NCI-H2107 treated with DMSO at 0.1 percent for 48 hours (cell line): ENCODE data around the gene TXNRD2.

Experiments
- DNase-seq: peaks from one replicate; lab custom pipeline; 2025; ENCODE audit not compliant: unreplicated experiment; lab: John Stamatoyannopoulos, UW

Gene TXNRD2

GRCh38 chr22:19980766-19981165, 39.1 kb upstream of the TXNRD2 start:
- DNase-seq = no peak

- no peak for DNase-seq
Observed at GRCh38 chr22:19979712-19980493, 38.3 kb upstream of the TXNRD2 start.

DNA sequence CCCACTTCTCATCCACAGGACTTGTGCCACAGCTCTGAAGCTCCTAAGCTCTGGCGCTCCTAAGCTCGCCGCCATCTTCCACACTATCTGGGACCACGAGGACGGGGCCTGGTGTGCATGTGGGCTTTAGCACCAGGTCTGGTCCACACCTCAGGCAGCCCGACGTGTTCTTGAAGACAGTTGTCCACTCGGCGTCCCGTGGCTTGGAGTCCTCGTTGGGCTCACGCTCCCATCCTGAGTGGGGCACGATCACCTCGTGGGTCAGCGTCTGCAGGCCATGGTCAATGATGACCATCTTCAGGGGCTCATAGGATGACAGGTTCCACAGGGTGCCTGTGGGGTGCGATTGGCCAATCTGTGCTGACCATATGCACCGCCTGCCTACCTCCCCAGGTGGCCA, 37.1 kb upstream of the TXNRD2 start:
- no peak for DNase-seq

- DNase-seq = no peak
Observed at GRCh38 chr22:19977296-19978243, 36.0 kb upstream of the TXNRD2 start.

DNA sequence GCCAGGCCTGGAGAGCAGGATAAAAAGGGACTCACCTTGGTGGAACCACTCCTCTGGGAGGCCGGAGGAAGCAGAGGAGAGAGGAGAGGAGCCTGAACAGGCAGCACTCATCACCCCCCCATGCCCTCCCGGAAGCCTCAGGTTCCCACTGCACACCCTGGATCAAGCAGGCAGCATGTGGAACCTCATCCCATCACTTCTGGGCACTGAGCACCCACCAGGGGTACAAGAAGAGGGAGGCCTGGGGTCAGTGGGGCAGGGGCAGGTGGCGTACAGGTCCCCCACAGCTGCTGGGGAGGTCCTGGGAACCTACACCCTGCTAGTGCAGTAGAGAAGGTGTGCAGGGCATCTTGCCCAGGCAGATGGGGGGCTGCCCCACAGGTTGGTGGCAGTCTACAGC, 35.1 kb upstream of the TXNRD2 start:
- no peak for DNase-seq

GRCh38 chr22:19975707-19976035, 34.1 kb upstream of the TXNRD2 start:
- no peak for DNase-seq

DNA sequence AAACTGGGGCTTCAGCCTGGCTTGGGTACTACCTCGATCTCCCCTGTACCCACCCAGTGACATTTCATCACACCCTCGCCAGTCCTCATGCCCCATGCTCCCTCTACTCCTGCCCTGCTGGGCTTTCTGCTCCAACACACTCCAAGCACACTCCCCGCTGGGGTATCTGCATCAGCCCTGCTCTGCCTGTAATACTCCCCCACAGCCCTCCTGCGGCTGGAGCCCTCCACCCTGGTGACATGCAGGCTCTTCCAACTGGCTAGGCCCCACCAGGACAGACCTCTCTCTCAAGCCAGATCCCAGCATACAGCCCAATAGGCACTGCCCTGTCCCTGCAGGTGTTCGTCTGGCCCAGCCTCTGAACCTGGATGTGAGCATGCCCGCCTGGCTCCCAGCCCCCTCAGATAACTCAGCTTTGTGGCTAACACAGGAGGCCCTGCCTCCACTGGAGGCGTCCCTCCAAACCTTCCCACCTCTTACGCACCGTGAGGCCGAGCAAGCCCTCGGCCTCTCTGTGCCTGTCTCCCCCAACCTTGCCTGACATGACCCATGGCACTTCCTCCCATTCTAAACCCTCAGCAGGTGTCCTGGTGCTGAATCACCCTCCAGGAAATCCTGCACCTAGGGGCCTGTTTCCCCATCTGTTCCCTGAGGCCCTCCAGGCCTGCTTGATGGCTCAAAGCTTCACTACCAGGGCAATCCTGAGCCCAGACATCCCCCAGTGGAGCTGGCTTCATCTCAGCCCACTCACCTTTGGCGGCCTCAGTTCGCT, 33.5 kb upstream of the TXNRD2 start:
- peak; percentile 33 for DNase-seq

DNA sequence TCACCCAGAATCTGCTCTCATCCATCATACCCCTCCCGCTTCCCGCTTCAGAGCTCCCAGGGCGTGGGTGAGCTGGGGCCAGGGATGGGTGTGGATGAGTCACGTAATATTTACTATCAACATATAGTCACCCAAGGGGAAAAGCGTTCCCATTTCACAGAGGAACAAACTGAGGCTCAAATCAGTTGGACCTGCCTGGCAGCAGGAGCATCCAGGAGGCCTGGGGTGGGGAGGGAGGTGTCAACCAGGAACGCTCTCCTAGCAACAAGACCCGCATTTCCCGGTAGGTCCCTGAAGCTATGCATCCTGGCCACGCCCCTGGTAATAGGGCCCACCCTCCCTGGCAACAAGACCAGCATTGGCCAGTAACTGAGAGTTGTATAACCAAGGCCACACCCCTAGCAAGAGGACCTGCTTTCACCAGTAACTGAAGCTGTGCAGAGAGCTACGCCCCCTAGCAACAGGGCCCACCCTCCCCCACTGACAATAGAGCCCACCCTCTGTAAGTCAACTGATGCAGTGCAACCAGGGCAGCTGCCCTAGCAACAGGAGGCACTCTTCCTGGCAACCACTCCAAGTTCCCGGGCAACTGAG, 32.7 kb upstream of the TXNRD2 start:
- DNase-seq = peak; percentile 29

GRCh38 chr22:19973551-19974267, 32.1 kb upstream of the TXNRD2 start:
- no peak for DNase-seq

DNA sequence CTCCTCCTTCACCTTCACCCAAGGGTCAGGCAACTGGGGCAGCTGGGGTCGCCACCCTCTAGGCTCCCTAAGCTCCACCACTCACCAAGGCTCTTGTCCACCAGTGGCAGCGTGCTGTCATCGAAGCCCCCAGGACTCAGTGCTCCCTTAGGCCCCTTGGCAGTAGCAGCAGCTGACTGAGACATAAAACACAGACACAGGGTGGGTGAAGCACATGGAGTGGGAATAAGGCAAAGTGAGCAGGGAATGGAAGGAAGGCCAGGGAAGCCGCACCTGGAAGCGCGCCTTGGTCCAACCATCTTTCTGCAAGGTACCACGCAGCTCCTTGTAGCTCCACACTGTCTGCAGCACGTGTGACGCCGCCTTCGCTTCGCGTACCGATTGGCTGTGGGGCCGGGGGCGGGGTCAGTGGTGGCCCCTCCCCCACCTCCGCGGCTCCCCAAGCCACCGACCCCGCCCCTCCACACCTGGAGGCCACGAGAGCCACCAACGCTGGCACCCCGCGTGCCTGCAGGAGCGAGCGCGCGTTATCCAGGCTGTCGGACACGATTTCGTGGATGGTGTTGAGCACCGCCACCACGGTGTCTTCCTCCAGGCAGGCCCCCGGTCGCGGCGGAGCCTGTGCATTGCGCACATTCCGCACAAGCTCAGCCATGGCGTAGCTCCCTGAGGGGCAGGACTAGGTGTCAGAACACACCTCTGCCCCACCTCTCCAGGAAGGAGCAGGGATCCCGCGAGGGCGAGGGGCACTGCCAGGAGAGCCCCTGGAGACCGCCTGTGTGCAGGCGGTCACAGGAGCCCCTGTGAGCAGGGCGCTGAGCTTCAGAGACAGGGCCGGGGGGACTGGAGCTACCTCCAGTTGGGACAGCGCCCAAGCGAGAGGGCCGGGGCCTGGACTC, 31.3 kb upstream of the TXNRD2 start:
- DNase-seq = no peak

GRCh38 chr22:19972251-19972650, 30.6 kb upstream of the TXNRD2 start:
- no peak for DNase-seq

DNA sequence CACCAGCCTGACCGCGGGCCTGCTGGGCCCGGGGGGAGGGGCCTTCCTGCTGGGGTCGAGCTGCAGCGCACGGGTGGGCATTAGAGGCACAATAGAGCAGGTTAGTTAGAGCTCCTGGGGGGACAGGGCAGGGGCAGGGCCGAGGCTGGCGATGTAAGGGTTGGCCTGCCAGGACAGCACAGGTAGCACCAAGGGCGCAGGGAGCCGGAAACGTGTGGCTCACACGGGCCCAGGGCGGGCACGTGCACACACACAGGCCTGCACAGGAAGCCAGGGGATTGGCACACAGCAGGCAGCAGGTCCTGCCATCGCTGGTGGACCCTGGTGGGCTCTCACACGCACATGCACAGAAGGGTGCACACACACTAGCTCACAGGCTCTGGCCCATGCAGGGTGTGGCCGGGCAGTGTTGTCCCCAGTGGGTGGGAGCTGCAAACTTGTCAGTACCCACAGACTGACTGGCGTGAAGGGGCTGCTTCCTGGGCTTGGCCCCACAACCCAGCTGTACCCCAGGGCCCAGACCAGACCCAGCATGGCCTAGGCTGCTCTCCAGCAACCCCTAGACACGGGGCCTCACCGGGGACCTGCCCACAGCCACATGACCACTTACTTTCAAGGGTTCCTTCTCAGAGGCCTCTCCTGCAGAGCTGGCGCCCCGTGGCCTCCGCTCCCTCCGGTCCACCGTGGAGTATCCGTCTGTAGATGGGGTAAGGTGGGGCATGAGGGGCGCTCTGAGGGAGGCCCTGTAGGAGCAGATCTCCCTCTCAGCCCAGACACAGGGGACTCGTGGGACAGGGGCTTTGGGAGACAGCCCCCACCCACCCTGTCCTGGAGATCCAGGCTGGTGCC, 29.9 kb upstream of the TXNRD2 start:
- no peak for DNase-seq

- no peak for DNase-seq
Observed at GRCh38 chr22:19970479-19971275, 29.1 kb upstream of the TXNRD2 start.

DNA sequence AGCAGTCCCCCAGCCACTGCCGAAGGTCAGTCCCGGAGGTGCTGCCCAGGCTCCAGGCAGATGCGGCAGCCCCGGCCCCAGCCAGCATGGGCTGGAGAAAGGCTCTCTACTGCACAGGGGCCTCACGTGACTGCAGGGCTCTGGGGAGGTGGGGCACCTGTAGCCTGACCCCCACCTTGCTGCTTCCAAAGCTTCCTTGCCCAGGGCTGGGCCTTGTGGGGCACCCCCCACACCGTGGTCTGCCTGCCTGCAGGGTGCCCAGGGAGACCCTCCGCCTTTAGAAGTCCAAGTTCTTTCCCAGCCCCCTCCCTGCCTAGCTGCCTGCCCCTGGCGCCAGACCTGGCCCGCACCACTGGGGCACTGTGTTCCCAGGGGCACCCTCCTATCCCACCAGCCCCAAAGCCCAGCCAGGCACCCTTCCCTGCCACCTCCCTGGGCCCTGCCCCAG, 28.4 kb upstream of the TXNRD2 start:
- DNase-seq = no peak

GRCh38 chr22:19969141-19969928, 27.7 kb upstream of the TXNRD2 start:
- DNase-seq = no peak

- DNase-seq = no peak
Observed at GRCh38 chr22:19968450-19968891, 26.9 kb upstream of the TXNRD2 start.
